Neuronal stem cell (in vitro differentiated cells): ENCODE results near the gene SPPL2B.

Experiments
- DNase-seq: peaks from one replicate; pipeline ENCODE4 v3.0.0-alpha.2; 2013; ENCODE audit warnings: low spot score
- H2AFZ ChIP-seq: one replicate; pipeline ENCODE4 v1.6.1; 2013; ENCODE audit warnings: mild to moderate bottlenecking, low read length, inconsistent platforms
- H2AK5ac ChIP-seq: 2 replicates; pipeline ENCODE4 v1.6.1; 2013; ENCODE audit warnings: low read depth, mild to moderate bottlenecking, inconsistent platforms, low read length, moderate library complexity, mixed read lengths
- H2BK120ac ChIP-seq: 2 replicates; pipeline ENCODE4 v1.6.1; 2013; ENCODE audit warnings: low read depth, mild to moderate bottlenecking, inconsistent platforms, low read length, moderate library complexity, mixed read lengths
- H2BK12ac ChIP-seq: one replicate; pipeline ENCODE4 v1.6.1; 2013; ENCODE audit warnings: low read length, inconsistent platforms
- H2BK15ac ChIP-seq: 2 replicates; pipeline ENCODE4 v1.6.1; 2013; ENCODE audit warnings: mild to moderate bottlenecking, low read length, inconsistent platforms, mixed read lengths
- H2BK5ac ChIP-seq: one replicate; pipeline ENCODE4 v1.6.1; 2013; ENCODE audit warnings: inconsistent platforms, mild to moderate bottlenecking, low read length, moderate library complexity
- H3K14ac ChIP-seq: one replicate; pipeline ENCODE4 v1.6.1; 2013; ENCODE audit warnings: low read length, inconsistent platforms
- H3K18ac ChIP-seq: 2 replicates; pipeline ENCODE4 v1.6.1; 2013; ENCODE audit warnings: low read length, inconsistent platforms
- H3K23ac ChIP-seq: 2 replicates; pipeline ENCODE4 v1.6.1; 2013; ENCODE audit warnings: low read depth, mild to moderate bottlenecking, mixed read lengths, low read length, inconsistent platforms; ENCODE audit not compliant: poor library complexity
- H3K27ac ChIP-seq: replicated peaks from 3 replicates; pipeline ENCODE4 v1.5.1; 2013; ENCODE audit warnings: low read length, inconsistent platforms
- H3K27me3 ChIP-seq, 3 experiments: 2 replicates each; pipeline ENCODE4 v1.6.1; 2013; ENCODE audit warnings: low read length in 3 of 3, mild to moderate bottlenecking in 2 of 3, inconsistent platforms in 1 of 3, low read depth in 1 of 3, mixed read lengths in 1 of 3, moderate library complexity in 1 of 3; ENCODE audit not compliant: control insufficient read depth in 3 of 3, insufficient read depth in 3 of 3
- H3K36me3 ChIP-seq, 2 donors: replicated peaks in 1 of 2; 2 replicates each; pipeline ENCODE4 v1.6.1; 2013; ENCODE audit warnings: low read length in 2 of 2; ENCODE audit not compliant: control insufficient read depth in 2 of 2, insufficient read depth in 2 of 2
- H3K4ac ChIP-seq: 2 replicates; pipeline ENCODE4 v1.6.1; 2013; ENCODE audit warnings: inconsistent platforms, mild to moderate bottlenecking, low read length, moderate library complexity
- H3K4me1 ChIP-seq, 2 donors: 1 replicate in 1 of 2; 2 replicates in 1 of 2; pipeline ENCODE4 v1.6.1; 2013; ENCODE audit warnings: low read length in 2 of 2, low read depth in 1 of 2; ENCODE audit not compliant: control insufficient read depth in 2 of 2, insufficient read depth in 1 of 2
- H3K4me2 ChIP-seq: one replicate; pipeline ENCODE4 v1.6.1; 2013; ENCODE audit warnings: mild to moderate bottlenecking, low read length, inconsistent platforms; ENCODE audit not compliant: insufficient read depth, poor library complexity, severe bottlenecking
- H3K4me3 ChIP-seq, 2 donors: 2 replicates each; pipeline ENCODE4 v1.5.1; 2013; ENCODE audit warnings: low read length in 2 of 2, mild to moderate bottlenecking in 2 of 2, inconsistent platforms in 1 of 2, moderate library complexity in 1 of 2
- H3K79me1 ChIP-seq: one replicate; pipeline ENCODE4 v1.6.1; 2013; ENCODE audit warnings: low read depth, mild to moderate bottlenecking, inconsistent platforms, low read length, moderate library complexity
- H3K9ac ChIP-seq: one replicate; pipeline ENCODE4 v1.6.1; 2013; ENCODE audit warnings: mild to moderate bottlenecking, low read depth, low read length, inconsistent platforms; ENCODE audit not compliant: poor library complexity
- H3K9me3 ChIP-seq, 2 donors: replicated peaks in 1 of 2; 2 replicates each; pipeline versions ENCODE3 to v1.6.1; 2013; ENCODE audit warnings: low read length in 2 of 2, mild to moderate bottlenecking in 2 of 2, inconsistent platforms in 1 of 2, low read depth in 1 of 2, mixed read lengths in 1 of 2, moderate library complexity in 1 of 2; ENCODE audit not compliant: control insufficient read depth in 2 of 2, insufficient read depth in 1 of 2
- H4K8ac ChIP-seq: one replicate; pipeline ENCODE4 v1.6.1; 2013; ENCODE audit warnings: low read depth, mild to moderate bottlenecking, inconsistent platforms, low read length, moderate library complexity
- H4K91ac ChIP-seq: one replicate; pipeline ENCODE4 v1.6.1; 2013; ENCODE audit warnings: low read length, low read depth, mild to moderate bottlenecking, inconsistent platforms; ENCODE audit not compliant: poor library complexity
- WGBS, 2 donors: extraction: QIAGEN DNeasy Blood & Tissue Kit; methylation state at CpG; one replicate each; pipeline ENCODE4 v1.1.7; 2013; ENCODE audit warnings: missing lambda C conversion rate in 2 of 2, mixed read lengths in 1 of 2; ENCODE audit not compliant: insufficient read length in 2 of 2, insufficient replicate concordance in 1 of 2; ENCODE audit errors: extremely low coverage in 2 of 2; 5-methylcytosine and 5-hydroxymethylcytosine counted together

The SPPL2B gene

GRCh38 chr19:2315818-2316353 lies 12.6 kb upstream of the SPPL2B start:
- H2BK15ac ChIP-seq, result no peak overlapping the region
- H3K4me1 ChIP-seq, result peaks cover 4 to 13% of the 10 kb centered on the region in 2 donors
- H3K9ac ChIP-seq, result no peak overlapping the region
- H2AFZ ChIP-seq, result peak overlapping the region; percentile 89
- H3K4ac ChIP-seq, result no peak overlapping the region
- H3K79me1 ChIP-seq, result peaks cover 2% of the 10 kb centered on the region
- no peak overlapping the region for H3K14ac ChIP-seq
- H4K8ac ChIP-seq, result no peak overlapping the region
- no peak overlapping the region for H3K27ac ChIP-seq
- H2BK12ac ChIP-seq, result no peak overlapping the region
- peak overlapping the region; percentile 7 for H3K18ac ChIP-seq
- H2AK5ac ChIP-seq, result peak overlapping the region; percentile 46
- H3K27me3 ChIP-seq, result peaks cover 0 to 3% (median 0%) of the 10 kb centered on the region in 3 experiments
- no CpG with 5 or more reads among the region's 22 CpGs for WGBS, 2 donors
- H3K4me2 ChIP-seq, result no peak overlapping the region
- DNase-seq, result peak; percentile 48
- peak overlapping the region; percentile 52 for H3K23ac ChIP-seq
- H3K36me3 ChIP-seq, result peaks cover 1% of the 10 kb centered on the region in 2 donors
- H3K4me3 ChIP-seq, result no peak overlapping the region
- H2BK5ac ChIP-seq, result peak overlapping the region; percentile 75
- peaks cover 5 to 11% of the 10 kb centered on the region in 2 donors for H3K9me3 ChIP-seq
- no peak overlapping the region for H4K91ac ChIP-seq
- no peak overlapping the region for H2BK120ac ChIP-seq

GRCh38 chr19:2317300-2317699 lies 11.2 kb upstream of the SPPL2B start:
- H2AK5ac ChIP-seq, result peak overlapping the region; percentile 89
- peaks cover 5 to 11% of the 10 kb centered on the region in 2 donors for H3K9me3 ChIP-seq
- peaks cover 4 to 11% of the 10 kb centered on the region in 2 donors for H3K36me3 ChIP-seq
- no peak overlapping the region for H3K9ac ChIP-seq
- no CpG with 5 or more reads among the region's 13 CpGs for WGBS, 2 donors
- H3K27me3 ChIP-seq, result no peaks in the 10 kb centered on the region
- no peak overlapping the region for H3K23ac ChIP-seq
- H3K79me1 ChIP-seq, result peaks cover 2% of the 10 kb centered on the region
- H3K4ac ChIP-seq, result no peak overlapping the region
- no peak for DNase-seq
- H2AFZ ChIP-seq, result no peak overlapping the region
- H3K4me1 ChIP-seq, result peaks cover 4 to 13% of the 10 kb centered on the region in 2 donors
- H4K91ac ChIP-seq, result no peak overlapping the region
- no peak overlapping the region for H3K4me2 ChIP-seq
- H3K18ac ChIP-seq, result no peak overlapping the region
- H3K27ac ChIP-seq, result no peak overlapping the region
- no peak overlapping the region for H3K14ac ChIP-seq
- no peak overlapping the region for H2BK15ac ChIP-seq
- H2BK12ac ChIP-seq, result no peak overlapping the region
- H2BK120ac ChIP-seq, result no peak overlapping the region
- no peak overlapping the region for H4K8ac ChIP-seq
- H2BK5ac ChIP-seq, result no peak overlapping the region
- H3K4me3 ChIP-seq, result no peak overlapping the region

- H2AK5ac ChIP-seq, result peak overlapping the region; percentile 10
- peaks cover 7 to 16% of the 10 kb centered on the region in 2 donors for H3K36me3 ChIP-seq
These were observed 10.7 kb upstream of the SPPL2B start for GRCh38 chr19:2317756-2318155.

GRCh38 chr19:2318923-2319322 lies 9.6 kb upstream of the SPPL2B start:
- no CpG with 5 or more reads among the region's 6 CpGs for WGBS, 2 donors
- no peak for DNase-seq
- peaks cover 2% of the 10 kb centered on the region for H3K79me1 ChIP-seq

More at GRCh38 chr19:2317756-2318155, 10.7 kb upstream of the SPPL2B start:
- Histone ChIP-seq H2AFZ (no peak overlapping the region), H3K79me1 (peaks cover 2% of the 10 kb centered on the region), H2BK15ac (peak overlapping the region; percentile 73), H3K4me1 (peaks cover 4 to 13% of the 10 kb centered on the region in 2 donors), H3K4ac (no peak overlapping the region), H3K27ac (no peak overlapping the region), H4K91ac (no peak overlapping the region), H2BK12ac (no peak overlapping the region), H3K4me3 (no peak overlapping the region), H2BK120ac (no peak overlapping the region), H2BK5ac (no peak overlapping the region), H3K18ac (peak overlapping the region; percentile 41), H3K4me2 (no peak overlapping the region), H3K9me3 (peaks cover 5 to 11% of the 10 kb centered on the region in 2 donors), H3K27me3 (no peaks in the 10 kb centered on the region), H3K9ac (peak overlapping the region; percentile 44), H4K8ac (no peak overlapping the region), H3K23ac (peak overlapping the region; percentile 6), H3K14ac (no peak overlapping the region)
- DNase-seq, result no peak
- no CpG with 5 or more reads among the region's 25 CpGs for WGBS, 2 donors

More at GRCh38 chr19:2318923-2319322, 9.6 kb upstream of the SPPL2B start:
- Histone ChIP-seq H3K9me3 (peaks cover 2 to 11% of the 10 kb centered on the region in 2 donors), H2BK5ac (peak overlapping the region; percentile 71), H3K14ac (no peak overlapping the region), H3K18ac (no peak overlapping the region), H3K4me3 (no peak overlapping the region), H3K4ac (no peak overlapping the region), H3K4me1 (peaks cover 4 to 13% of the 10 kb centered on the region in 2 donors), H2BK15ac (no peak overlapping the region), H3K9ac (no peak overlapping the region), H2AFZ (no peak overlapping the region), H4K91ac (no peak overlapping the region), H2BK120ac (no peak overlapping the region), H3K23ac (no peak overlapping the region), H3K4me2 (no peak overlapping the region), H2BK12ac (no peak overlapping the region), H4K8ac (no peak overlapping the region), H2AK5ac (peak overlapping the region; percentile 68), H3K27me3 (no peaks in the 10 kb centered on the region), H3K27ac (no peak overlapping the region), H3K36me3 (peaks cover 7 to 26% of the 10 kb centered on the region in 2 donors)
